Measurements from ENCODE around the gene SCAP.
A peak's percentile ranks its signal among the peaks of the same experiment; 100 is the strongest.

SCAP gene

GRCh38 chr3:47404955-47405790 lies 70.6 kb downstream of the SCAP start:
- no peak overlapping the region for H3K4me3 ChIP-seq (ENCODE audit: low read length)
- TF ChIP-seq, protein P1, sequence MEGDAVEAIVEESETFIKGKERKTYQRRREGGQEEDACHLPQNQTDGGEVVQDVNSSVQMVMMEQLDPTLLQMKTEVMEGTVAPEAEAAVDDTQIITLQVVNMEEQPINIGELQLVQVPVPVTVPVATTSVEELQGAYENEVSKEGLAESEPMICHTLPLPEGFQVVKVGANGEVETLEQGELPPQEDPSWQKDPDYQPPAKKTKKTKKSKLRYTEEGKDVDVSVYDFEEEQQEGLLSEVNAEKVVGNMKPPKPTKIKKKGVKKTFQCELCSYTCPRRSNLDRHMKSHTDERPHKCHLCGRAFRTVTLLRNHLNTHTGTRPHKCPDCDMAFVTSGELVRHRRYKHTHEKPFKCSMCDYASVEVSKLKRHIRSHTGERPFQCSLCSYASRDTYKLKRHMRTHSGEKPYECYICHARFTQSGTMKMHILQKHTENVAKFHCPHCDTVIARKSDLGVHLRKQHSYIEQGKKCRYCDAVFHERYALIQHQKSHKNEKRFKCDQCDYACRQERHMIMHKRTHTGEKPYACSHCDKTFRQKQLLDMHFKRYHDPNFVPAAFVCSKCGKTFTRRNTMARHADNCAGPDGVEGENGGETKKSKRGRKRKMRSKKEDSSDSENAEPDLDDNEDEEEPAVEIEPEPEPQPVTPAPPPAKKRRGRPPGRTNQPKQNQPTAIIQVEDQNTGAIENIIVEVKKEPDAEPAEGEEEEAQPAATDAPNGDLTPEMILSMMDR (IDR thresholded peaks at IDR 0.05; ENCODE audit: insufficient read depth, low read depth, low read length, missing control alignments) = no peak
- DNase-seq (ENCODE audit: low read depth) = no peak

DNA sequence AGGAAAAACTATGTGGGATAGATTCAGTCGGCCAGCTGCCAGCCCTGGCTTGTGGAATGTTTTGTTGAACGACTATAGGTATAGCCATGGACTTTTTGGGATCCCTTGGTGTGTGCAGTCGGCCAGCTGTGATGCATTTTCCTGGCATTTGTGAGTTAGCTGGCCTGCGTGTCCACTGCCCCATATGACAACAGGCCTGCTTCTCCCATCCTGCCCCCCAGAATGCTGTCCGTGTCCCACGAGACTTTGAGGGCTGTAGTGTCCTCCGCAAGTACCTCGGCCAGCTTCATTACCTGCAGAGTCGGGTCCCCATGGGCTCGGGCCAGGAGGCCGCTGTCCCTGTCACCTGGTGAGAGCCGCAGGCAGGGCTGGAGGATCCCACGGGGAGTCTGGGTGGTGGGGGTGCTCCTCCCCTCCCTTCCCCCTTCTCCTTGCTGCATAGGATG lies 71.3 kb downstream of the SCAP start:
- DNase-seq (ENCODE audit: low read depth) = no peak
- TF ChIP-seq, protein P1 (IDR thresholded peaks at IDR 0.05; ENCODE audit: insufficient read depth, low read depth, low read length, missing control alignments) = no peak
- H3K4me3 ChIP-seq (ENCODE audit: low read length) = no peak overlapping the region

DNA sequence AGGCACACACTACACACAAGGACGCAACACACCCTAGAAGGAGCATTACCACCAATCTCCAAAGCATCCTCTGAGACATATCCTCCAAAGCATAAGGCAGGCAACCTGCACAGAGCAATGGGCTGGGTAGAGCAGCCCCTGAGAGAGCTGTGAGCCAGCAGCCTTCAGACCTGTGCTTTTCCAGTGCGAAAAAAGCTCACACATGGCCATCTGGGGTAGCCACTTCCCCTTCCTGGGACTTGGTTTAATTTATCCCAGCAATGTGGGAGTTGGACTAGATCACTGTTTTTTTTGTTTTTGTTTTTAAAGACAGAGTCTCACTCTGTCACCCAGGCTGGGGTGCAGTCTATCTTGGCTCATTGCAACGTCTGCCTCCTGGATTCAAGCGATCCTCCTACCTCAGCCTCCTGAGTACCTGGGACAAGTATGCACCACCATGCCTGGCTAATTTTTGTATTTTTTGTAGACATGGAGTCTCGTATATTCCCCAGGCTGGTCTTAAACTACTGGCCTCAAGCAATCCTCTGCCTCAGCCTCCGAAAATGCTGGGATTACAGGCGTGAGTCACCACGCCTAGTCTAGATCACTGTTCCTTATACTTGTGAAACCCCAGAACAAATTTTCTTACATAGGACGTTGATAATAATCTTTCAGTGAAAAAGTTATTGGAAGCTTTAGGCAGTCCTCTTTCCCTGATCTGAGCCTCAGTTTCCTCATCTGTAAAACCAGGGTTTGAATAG lies 76.0 kb downstream of the SCAP start:
- TF ChIP-seq, protein P1 (IDR thresholded peaks at IDR 0.05; ENCODE audit: insufficient read depth, low read depth, low read length, missing control alignments) = no peak
- H3K4me3 ChIP-seq (ENCODE audit: low read length) = no peak overlapping the region
- peak; percentile 54 for DNase-seq (ENCODE audit: low read depth)

DNA sequence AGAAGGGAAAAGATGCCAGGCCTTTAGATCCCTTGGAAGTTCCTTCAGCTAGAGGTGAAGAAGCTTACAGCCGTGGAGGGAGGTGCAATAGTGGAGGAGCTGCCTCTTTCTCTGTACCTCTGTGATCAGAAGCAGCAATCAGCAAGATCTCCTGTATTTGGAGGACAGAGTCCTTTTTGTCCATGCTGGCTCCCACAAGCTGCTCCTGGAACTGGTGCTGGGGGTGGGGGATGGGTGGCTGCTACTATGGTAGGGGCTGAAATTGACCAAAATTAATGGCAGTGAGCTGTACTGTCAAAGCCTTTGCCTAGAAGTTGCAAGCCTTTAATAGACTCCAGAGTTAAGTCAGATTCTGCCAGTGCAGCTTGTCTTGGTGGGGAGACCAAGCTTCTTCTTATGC lies 76.7 kb downstream of the SCAP start:
- TF ChIP-seq, protein P1 (IDR thresholded peaks at IDR 0.05; ENCODE audit: insufficient read depth, low read depth, low read length, missing control alignments) = no peak
- H3K4me3 ChIP-seq (ENCODE audit: low read length) = no peak overlapping the region
- DNase-seq (ENCODE audit: low read depth) = no peak

DNA sequence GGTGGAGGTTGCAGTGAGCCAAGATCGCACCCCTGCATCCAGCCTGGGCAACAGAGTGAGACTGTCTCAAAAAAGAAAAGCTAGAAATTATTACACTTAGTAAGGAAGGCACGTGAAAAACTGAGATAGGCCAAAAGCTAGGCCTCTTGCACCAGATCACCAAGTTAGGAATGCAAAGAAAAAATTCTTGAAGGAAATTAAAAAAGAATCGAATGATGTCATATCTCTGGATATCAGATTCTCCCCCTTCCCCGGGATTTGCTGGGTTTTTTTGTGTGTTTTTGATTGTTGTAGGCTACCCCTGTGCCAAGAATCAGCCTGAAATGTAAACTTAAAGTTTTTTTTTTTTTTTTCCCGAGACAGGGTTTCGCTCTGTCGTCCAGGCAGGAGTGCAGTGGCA lies 77.5 kb downstream of the SCAP start:
- TF ChIP-seq, protein P1 (IDR thresholded peaks at IDR 0.05; ENCODE audit: insufficient read depth, low read depth, low read length, missing control alignments) = no peak

GRCh38 chr3:47394881-47395280 lies 80.9 kb downstream of the SCAP start:
- DNase-seq (ENCODE audit: low read depth) = no peak
- TF ChIP-seq, protein P1 (IDR thresholded peaks at IDR 0.05; ENCODE audit: insufficient read depth, low read depth, low read length, missing control alignments) = no peak
- H3K4me3 ChIP-seq (ENCODE audit: low read length) = no peak overlapping the region

More for the DNA sequence above, 77.5 kb downstream of the SCAP start:
- no peak overlapping the region for H3K4me3 ChIP-seq (ENCODE audit: low read length)
- no peak for DNase-seq (ENCODE audit: low read depth)
